Smooth muscle cell (in vitro differentiated cells): Measurements from ENCODE around the gene EMCN. TPM values are rescaled to one million over a fixed set of nuclear protein-coding genes. Genes with fewer than 3 reads are reported as not detected.
A peak's percentile ranks its signal among the peaks of the same experiment; 100 is the strongest.

Experiments
- DNase-seq: peaks from one replicate; lab custom pipeline; 2025; ENCODE audit not compliant: unreplicated experiment; lab: John Stamatoyannopoulos, UW
- H2AFZ ChIP-seq: fragments of 200-600 bp; sonication (generic); 2 replicates; pipeline ENCODE4 v1.6.0; 2016; ENCODE audit warnings: antibody characterized with exemption, low read depth, mild to moderate bottlenecking
- H3F3A ChIP-seq: fragments of 200-600 bp; sonication (generic); 2 replicates; pipeline ENCODE4 v1.6.0; 2017; ENCODE audit warnings: antibody characterized with exemption, low read depth
- H3K27ac ChIP-seq: fragments of 200-600 bp; sonication (generic); 2 replicates; pipeline ENCODE4 v1.5.1; 2016; ENCODE audit warnings: low read depth, mild to moderate bottlenecking
- H3K27me3 ChIP-seq: fragments of 200-600 bp; sonication (generic); 2 replicates; pipeline ENCODE4 v1.6.1; 2016; ENCODE audit warnings: low read depth, mild to moderate bottlenecking
- H3K36me3 ChIP-seq: fragments of 200-600 bp; sonication (generic); 2 replicates; pipeline ENCODE4 v1.5.1; 2016; ENCODE audit warnings: low read depth
- H3K4me1 ChIP-seq: fragments of 200-600 bp; sonication (generic); 2 replicates; pipeline ENCODE4 v1.5.1; 2016; ENCODE audit warnings: low read depth
- H3K4me2 ChIP-seq: fragments of 200-600 bp; sonication (generic); 2 replicates; pipeline ENCODE4 v1.6.0; 2016; ENCODE audit warnings: mild to moderate bottlenecking
- H3K4me3 ChIP-seq: fragments of 200-600 bp; sonication (generic); 2 replicates; pipeline ENCODE4 v1.5.1; 2016; ENCODE audit warnings: mild to moderate bottlenecking
- H3K79me2 ChIP-seq: fragments of 200-600 bp; sonication (generic); 2 replicates; pipeline ENCODE4 v1.6.0; 2016; ENCODE audit warnings: low read depth, mild to moderate bottlenecking
- H3K9ac ChIP-seq: fragments of 200-600 bp; sonication (generic); 2 replicates; pipeline ENCODE4 v1.6.0; 2016; ENCODE audit warnings: low read depth
- H3K9me3 ChIP-seq: fragments of 200-600 bp; sonication (generic); replicated peaks from 2 replicates; pipeline ENCODE4 v1.5.1; 2016; ENCODE audit warnings: low read depth
- H4K20me1 ChIP-seq: fragments of 200-600 bp; sonication (generic); 2 replicates; pipeline ENCODE4 v1.6.0; 2016; ENCODE audit warnings: low read depth
- CTCF ChIP-seq: fragments of 200-600 bp; sonication (generic); IDR thresholded peaks from 2 replicates; pipeline ENCODE4 v1.5.1; 2017; ENCODE audit warnings: borderline replicate concordance, mild to moderate bottlenecking, antibody characterized with exemption; ENCODE audit not compliant: insufficient read depth, poor library complexity, severe bottlenecking
- WGBS: methylation state at CpG from one replicate; pipeline ENCODE4 v1.1.7; 2016; ENCODE audit warnings: low lambda C conversion rate; 5-methylcytosine and 5-hydroxymethylcytosine counted together
- polyA plus RNA-seq: library from polyadenylated mRNA; unstranded; fragments of >200 nt; fragmentation: Nextera tagmentation; extraction: Ambion mirVana; gene quantifications from 2 replicates; pipeline ENCODE4 v1.2.1, GENCODE V29; 2016
- total RNA-seq: library from RNA; depleted of rRNA; stranded (reverse); fragments of >200 nt; gene quantifications from 2 replicates; pipeline ENCODE4 v1.2.3, GENCODE V29; 2014

Gene EMCN
- total and polyA plus RNA-seq, 2 experiments from 2014 or later: not detected

- TF ChIP-seq CTCF: no peak
- no peaks in the 10 kb centered on the region for H3K27me3 ChIP-seq
- H4K20me1 ChIP-seq: no peaks in the 10 kb centered on the region
- no peak overlapping the region for H3K4me2 ChIP-seq
- no peaks in the 10 kb centered on the region for H3K79me2 ChIP-seq
- peaks cover 7% of the 10 kb centered on the region for H3F3A ChIP-seq
- no peak overlapping the region for H3K27ac ChIP-seq
- 79% methylated on average over 1 of the region's 1 CpG for WGBS
- no peaks in the 10 kb centered on the region for H3K9me3 ChIP-seq
- no peaks in the 10 kb centered on the region for H3K4me1 ChIP-seq
- no peak for DNase-seq
- H2AFZ ChIP-seq: no peak overlapping the region
- H3K9ac ChIP-seq: no peak overlapping the region
- H3K36me3 ChIP-seq: no peaks in the 10 kb centered on the region
- no peak overlapping the region for H3K4me3 ChIP-seq
These were observed 86.4 kb downstream of the EMCN start for GRCh38 chr4:100431416-100431815.

DNA sequence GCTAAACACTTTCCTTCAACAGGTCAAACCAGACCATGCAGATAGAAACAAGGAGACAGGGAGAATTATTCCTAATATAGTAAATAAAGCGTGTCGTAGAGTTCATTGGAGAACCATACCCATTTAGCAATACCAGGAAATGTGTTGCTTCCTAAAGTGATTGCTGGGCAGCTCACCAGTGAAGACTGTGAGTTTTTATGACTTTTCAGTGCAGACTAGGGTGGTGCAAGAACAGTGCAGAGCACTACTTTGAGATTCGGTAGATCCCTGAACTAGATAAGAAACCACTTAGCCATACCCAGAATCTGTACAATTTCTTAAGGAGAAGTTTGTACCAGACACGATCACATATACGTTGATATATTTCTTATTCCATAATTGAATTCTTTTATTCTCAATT is 87.4 kb downstream of the EMCN start:
- TF ChIP-seq CTCF: no peak
- no peak for DNase-seq
- Histone ChIP-seq H4K20me1 (no peaks in the 10 kb centered on the region), H3K36me3 (no peaks in the 10 kb centered on the region), H3K9me3 (no peaks in the 10 kb centered on the region), H3K4me2 (no peak overlapping the region), H3K4me1 (no peaks in the 10 kb centered on the region), H3K9ac (no peak overlapping the region), H3K27me3 (no peaks in the 10 kb centered on the region), H2AFZ (no peak overlapping the region), H3K27ac (no peak overlapping the region), H3K79me2 (no peaks in the 10 kb centered on the region), H3K4me3 (no peak overlapping the region), H3F3A (peaks cover 7% of the 10 kb centered on the region)
- WGBS: 77% methylated on average over 5 of the region's 5 CpGs

DNA sequence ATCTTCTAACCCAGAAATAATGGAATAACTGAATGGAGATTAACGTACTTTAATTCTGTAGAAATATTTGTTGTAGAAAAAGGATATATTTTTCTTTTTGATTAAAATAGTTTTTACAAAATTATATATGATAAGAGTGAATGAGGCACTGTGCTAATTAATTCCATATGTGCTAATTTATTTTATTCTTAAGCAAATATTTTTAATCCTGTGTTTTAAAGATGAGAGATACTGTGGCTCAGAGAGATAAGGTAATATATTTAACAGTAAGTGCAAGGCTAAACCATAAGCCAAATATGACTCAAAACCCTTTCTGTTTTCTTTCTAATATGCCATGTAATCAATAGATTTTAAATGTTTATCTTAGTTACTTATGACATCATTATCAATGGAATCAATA is 88.2 kb downstream of the EMCN start:
- Histone ChIP-seq H3K4me1 (no peaks in the 10 kb centered on the region), H3K9ac (no peak overlapping the region), H3K27ac (no peak overlapping the region), H3K9me3 (no peaks in the 10 kb centered on the region), H3K79me2 (no peaks in the 10 kb centered on the region), H3K4me3 (no peak overlapping the region), H3K4me2 (no peak overlapping the region), H3K27me3 (no peaks in the 10 kb centered on the region), H2AFZ (no peak overlapping the region), H3F3A (peaks cover 7% of the 10 kb centered on the region), H3K36me3 (no peaks in the 10 kb centered on the region), H4K20me1 (no peaks in the 10 kb centered on the region)
- no peak for TF ChIP-seq CTCF
- DNase-seq: no peak
- WGBS: 95% methylated on average over 1 of the region's 1 CpG

GRCh38 chr4:100428051-100428450 is 89.8 kb downstream of the EMCN start:
- Histone ChIP-seq H3K27ac (peak overlapping the region; percentile 73), H2AFZ (no peak overlapping the region), H3K4me3 (no peak overlapping the region), H3K9me3 (no peaks in the 10 kb centered on the region), H3K9ac (no peak overlapping the region), H3K79me2 (no peaks in the 10 kb centered on the region), H3K27me3 (no peaks in the 10 kb centered on the region), H3K4me2 (peak overlapping the region; percentile 20), H4K20me1 (no peaks in the 10 kb centered on the region), H3K36me3 (no peaks in the 10 kb centered on the region), H3F3A (peaks cover 7% of the 10 kb centered on the region), H3K4me1 (no peaks in the 10 kb centered on the region)
- peak; percentile 2 for DNase-seq
- 17% methylated on average over 2 of the region's 2 CpGs for WGBS
- no peak for TF ChIP-seq CTCF
